ENCODE results near the gene SLC25A1. TPM values are rescaled to one million over a fixed set of nuclear protein-coding genes. Genes with fewer than 3 reads are reported as not detected.

The SLC25A1 gene
- total RNA-seq, 4 donors from 2014 or later = 61.1 to 450 (median 97.4) TPM

DNA sequence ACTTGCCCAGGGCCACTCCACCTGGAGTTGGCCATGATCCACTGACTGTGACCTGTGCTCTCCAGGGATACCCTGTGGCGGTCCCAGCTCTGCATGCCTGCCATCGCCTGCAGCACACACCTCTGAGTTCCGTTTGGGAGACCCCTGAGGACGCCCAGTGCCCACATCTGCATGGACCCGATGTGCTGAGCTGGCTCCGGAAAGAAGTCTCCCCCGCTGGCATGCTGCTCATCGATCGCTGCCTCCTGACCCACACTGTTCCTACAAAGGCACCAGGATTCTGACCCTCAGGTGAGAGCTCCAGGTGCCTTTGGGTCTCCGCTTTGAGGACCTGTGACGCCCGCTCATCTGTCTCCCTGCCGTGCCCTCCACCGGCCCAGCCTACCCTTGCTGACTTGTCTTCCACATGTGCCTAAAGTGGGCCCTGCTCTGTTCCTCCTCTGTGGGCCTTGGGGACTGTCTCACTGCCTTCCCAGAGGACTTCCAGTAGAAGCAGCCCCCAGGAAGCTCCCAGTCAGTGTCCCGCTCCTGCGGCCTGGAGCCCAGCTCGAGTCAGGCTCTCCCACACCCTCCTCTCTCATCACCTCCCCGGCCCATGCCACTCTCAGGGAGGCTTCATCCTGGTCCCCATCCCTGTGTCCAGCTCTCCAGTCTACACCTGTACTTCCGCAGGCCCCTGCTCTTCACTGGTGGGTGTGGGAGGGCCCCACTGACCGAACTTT is 5.9 kb upstream of the SLC25A1 start:
- TF ChIP-seq, protein P1, sequence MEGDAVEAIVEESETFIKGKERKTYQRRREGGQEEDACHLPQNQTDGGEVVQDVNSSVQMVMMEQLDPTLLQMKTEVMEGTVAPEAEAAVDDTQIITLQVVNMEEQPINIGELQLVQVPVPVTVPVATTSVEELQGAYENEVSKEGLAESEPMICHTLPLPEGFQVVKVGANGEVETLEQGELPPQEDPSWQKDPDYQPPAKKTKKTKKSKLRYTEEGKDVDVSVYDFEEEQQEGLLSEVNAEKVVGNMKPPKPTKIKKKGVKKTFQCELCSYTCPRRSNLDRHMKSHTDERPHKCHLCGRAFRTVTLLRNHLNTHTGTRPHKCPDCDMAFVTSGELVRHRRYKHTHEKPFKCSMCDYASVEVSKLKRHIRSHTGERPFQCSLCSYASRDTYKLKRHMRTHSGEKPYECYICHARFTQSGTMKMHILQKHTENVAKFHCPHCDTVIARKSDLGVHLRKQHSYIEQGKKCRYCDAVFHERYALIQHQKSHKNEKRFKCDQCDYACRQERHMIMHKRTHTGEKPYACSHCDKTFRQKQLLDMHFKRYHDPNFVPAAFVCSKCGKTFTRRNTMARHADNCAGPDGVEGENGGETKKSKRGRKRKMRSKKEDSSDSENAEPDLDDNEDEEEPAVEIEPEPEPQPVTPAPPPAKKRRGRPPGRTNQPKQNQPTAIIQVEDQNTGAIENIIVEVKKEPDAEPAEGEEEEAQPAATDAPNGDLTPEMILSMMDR (IDR thresholded peaks at IDR 0.05; ENCODE audit: low read depth) = no peak

DNA sequence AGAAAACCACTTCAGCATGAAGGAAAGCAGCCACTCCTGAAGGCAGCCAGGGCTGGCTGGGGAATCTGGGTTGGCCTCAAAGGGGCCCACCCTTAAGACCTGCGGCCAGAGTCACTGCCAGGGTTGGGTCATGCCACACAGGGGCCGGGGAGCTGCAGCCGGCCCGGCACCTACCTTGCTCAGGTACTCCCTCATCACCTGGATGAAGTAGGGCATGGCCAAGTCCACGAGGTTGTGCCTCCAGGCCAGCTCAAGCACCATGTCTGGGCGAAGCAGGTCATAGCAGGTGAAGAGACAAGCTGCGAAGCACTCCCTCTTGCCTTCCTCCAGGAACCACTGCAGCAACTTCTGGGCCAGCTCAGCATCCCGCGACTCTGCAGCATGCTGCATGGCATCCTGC is 4.7 kb upstream of the SLC25A1 start:
- TF ChIP-seq, protein P1 (IDR thresholded peaks at IDR 0.05; ENCODE audit: low read depth) = no peak

DNA sequence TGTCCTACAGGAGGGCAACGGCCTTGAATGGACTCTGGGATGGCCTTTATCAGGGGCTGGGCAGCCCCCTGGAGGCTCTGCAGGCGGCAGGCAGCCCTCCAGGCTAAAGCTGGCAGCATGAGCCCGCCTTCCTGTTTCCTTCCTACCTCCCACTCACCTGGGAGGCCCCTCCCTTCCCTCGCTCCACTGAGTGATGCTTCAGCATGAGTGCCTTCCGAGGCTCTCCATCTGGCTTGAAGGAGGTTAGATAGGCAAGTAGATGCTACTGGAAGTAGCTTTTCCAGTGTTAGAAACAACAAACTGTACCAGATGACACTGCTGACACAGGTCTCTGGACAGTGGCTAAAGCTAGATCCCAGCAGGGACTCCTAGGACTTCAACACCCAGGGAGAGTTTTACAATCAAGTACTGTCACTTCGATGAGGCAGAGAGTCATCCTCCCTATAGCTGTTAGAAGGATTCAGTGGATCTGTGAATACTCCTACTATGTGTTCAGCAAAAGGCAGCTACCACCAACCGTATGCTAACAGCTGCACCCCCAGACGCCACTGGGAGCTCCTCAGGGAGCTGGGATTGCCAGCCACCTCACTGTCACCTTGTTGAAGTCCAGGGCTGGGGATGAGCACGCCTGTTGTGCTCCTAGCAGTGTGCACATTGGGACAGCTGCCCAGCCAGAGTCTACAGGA is 4.1 kb upstream of the SLC25A1 start:
- TF ChIP-seq, protein P1 (IDR thresholded peaks at IDR 0.05; ENCODE audit: low read depth) = no peak

DNA sequence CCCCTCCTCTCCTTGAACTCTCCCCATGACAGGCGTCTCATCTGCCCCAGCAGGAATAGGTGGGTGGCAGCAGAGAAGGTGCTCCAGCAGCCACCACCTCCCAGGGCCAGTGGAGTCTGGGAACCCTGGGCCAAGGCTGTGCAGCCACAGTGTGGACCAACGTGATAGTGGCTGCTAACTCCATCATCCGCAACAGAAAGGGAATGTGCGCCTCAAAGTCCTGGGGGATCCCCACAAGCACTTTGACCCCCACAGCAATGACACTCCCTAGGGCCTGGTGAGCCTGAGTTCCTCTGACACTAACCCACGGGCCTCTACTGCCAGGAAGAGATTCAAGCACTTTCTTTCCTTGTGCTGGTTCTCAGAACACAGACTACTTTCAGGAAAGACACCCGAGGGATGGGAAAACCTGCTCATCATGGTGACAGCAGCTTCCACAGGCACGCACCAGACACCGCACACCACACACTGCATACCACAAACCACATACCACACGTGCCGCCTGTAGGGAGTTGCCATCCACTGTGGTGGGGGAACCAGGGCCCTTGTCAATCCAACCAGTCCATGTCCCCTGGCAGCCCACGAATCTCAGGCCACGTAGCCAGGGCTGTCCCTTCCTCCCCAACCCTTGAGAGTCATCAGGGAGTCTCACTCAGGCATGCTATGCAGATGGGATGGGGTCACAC is 3.4 kb upstream of the SLC25A1 start:
- TF ChIP-seq, protein P1 (IDR thresholded peaks at IDR 0.05; ENCODE audit: low read depth) = no peak

DNA sequence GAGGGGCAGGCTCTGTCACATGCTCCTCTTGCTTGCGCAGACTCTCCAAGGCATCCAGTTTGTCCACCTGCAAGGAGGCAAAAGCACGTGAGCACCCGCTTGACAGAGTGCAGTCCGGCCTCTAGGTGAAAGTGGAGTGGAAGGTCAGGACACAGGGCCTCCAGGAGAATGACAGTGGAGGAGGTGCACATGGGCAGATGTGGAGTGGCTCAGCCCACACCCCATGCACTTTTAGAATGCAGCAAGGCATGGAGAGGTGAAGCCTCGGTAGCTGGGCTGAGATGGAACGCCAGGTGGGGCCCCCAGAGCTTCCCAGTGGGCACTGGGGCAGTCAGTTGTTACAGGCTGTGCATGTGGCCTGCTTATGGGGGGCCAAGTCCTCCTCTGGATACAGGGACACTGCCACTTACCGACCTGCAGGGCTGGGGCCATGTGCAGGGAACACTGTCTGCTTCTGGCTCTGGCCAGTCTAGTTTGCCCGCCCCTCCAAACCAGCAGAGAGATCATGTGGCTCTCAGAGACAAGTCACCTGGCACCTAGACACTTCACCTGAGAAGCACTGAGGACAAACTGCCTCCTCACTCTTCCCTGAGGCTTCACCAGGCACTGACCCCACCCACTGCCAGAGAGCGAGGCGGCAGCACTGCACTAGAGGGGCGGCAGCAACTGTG is 2.3 kb upstream of the SLC25A1 start:
- TF ChIP-seq, protein P1 (IDR thresholded peaks at IDR 0.05; ENCODE audit: low read depth) = no peak

DNA sequence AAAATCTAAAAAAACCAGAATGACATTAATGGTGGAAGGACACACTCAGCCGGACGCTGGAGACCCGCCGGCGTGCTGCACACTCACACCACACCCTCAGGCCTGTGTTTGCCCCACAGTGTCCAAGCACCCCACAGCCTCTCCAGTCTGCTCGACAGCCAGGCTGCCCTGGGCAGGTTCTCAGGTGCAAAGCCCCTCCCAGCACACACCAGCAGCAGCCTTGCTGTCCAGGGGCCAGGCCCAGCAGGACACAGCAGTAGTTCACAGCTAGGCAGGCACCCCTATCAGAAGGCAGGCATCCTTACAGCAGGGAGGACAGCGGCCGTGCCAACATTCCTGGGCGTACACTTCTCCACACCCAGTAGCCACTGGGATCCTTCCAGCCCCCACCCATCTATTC is 1.7 kb upstream of the SLC25A1 start:
- TF ChIP-seq, protein P1 (IDR thresholded peaks at IDR 0.05; ENCODE audit: low read depth) = no peak
